ENCODE measurements around the gene LPA. TPM values are rescaled to one million over a fixed set of nuclear protein-coding genes. Genes with fewer than 3 reads are reported as not detected.
"Not testable (repeated sequence)": the region's sequence is repeated elsewhere in the genome, so short reads cannot be mapped to it uniquely, and the experiment has no call there.

Gene LPA
- total RNA-seq, 1 donor from 2014 or later = not detected

DNA sequence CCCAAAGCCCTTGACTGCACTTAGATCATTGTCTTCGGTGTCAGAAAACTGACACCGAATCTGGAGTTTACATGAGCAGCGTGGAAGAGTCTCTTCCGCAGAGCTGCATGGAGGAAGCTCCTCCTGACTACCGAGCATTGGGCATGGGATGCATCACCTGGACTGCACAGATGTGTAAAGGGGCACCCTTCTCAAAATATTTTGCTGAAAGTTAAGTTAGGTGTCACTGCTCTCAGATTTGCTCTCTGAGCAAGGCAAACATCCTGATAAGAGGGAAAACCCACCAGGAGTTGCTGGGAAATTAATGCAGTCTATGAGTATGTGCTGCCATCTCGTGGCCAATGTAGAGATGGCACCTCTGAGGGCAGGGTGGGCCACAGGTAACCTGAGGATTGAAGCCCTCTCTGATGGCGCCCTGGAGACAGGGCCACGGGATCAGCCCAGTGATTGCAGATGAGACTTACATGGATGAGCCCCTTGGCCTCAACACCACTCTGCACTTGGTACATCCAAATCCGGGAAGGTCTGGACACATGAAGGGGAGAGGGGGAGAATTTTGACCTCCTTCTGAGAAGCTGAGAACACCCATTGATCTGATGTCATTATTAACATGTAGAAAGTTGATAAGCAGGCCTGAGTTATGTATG, 129.9 kb downstream of the LPA start:
- TF ChIP-seq, protein P1, sequence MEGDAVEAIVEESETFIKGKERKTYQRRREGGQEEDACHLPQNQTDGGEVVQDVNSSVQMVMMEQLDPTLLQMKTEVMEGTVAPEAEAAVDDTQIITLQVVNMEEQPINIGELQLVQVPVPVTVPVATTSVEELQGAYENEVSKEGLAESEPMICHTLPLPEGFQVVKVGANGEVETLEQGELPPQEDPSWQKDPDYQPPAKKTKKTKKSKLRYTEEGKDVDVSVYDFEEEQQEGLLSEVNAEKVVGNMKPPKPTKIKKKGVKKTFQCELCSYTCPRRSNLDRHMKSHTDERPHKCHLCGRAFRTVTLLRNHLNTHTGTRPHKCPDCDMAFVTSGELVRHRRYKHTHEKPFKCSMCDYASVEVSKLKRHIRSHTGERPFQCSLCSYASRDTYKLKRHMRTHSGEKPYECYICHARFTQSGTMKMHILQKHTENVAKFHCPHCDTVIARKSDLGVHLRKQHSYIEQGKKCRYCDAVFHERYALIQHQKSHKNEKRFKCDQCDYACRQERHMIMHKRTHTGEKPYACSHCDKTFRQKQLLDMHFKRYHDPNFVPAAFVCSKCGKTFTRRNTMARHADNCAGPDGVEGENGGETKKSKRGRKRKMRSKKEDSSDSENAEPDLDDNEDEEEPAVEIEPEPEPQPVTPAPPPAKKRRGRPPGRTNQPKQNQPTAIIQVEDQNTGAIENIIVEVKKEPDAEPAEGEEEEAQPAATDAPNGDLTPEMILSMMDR (IDR thresholded peaks at IDR 0.05; ENCODE audit: unreplicated experiment) = peak; percentile 89
- no peak overlapping the region for H3K4me3 Mint-ChIP-seq (ENCODE audit: unreplicated experiment)

DNA sequence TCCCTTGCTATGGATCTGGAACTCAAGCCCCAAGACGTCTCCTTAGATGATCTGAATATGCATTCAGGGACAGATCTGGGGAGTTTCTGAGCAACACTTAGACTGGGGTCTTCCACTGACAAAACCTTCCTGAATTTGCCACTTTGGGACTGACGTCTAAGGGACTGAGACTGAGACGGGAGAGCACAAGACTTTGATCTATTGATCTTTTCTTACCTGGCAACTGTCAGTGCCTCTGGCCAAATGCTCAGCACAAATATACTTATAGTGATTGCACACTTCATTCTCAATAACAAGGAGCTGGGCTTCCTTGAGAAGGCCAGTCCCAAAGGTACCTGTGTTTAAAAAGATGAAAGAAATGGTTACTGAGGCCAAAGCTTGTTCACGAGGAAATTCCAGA, 131.8 kb downstream of the LPA start:
- H3K4me1 Mint-ChIP-seq (ENCODE audit: unreplicated experiment) = no peaks in the 10 kb centered on the region
- H3K36me3 Mint-ChIP-seq (ENCODE audit: low read depth, unreplicated experiment) = no peaks in the 10 kb centered on the region
- H3K27ac Mint-ChIP-seq (ENCODE audit: unreplicated experiment) = no peak overlapping the region
- peaks cover 1% of the 10 kb centered on the region for H3K27me3 Mint-ChIP-seq (ENCODE audit: unreplicated experiment)
- DNase-seq (ENCODE audit: low spot score) = no peak
- no peak overlapping the region for H3K4me3 Mint-ChIP-seq (ENCODE audit: unreplicated experiment)
- TF ChIP-seq, protein P1 (IDR thresholded peaks at IDR 0.05; ENCODE audit: unreplicated experiment) = no peak
- no peaks in the 10 kb centered on the region for H3K9me3 Mint-ChIP-seq (ENCODE audit: unreplicated experiment)

More for the DNA sequence above, 129.9 kb downstream of the LPA start:
- peaks cover 1% of the 10 kb centered on the region for H3K27me3 Mint-ChIP-seq (ENCODE audit: unreplicated experiment)
- no peak overlapping the region for H3K27ac Mint-ChIP-seq (ENCODE audit: unreplicated experiment)
- peak; percentile 76 for DNase-seq (ENCODE audit: low spot score)
- H3K36me3 Mint-ChIP-seq (ENCODE audit: low read depth, unreplicated experiment) = no peaks in the 10 kb centered on the region
- no peaks in the 10 kb centered on the region for H3K4me1 Mint-ChIP-seq (ENCODE audit: unreplicated experiment)
- no peaks in the 10 kb centered on the region for H3K9me3 Mint-ChIP-seq (ENCODE audit: unreplicated experiment)

DNA sequence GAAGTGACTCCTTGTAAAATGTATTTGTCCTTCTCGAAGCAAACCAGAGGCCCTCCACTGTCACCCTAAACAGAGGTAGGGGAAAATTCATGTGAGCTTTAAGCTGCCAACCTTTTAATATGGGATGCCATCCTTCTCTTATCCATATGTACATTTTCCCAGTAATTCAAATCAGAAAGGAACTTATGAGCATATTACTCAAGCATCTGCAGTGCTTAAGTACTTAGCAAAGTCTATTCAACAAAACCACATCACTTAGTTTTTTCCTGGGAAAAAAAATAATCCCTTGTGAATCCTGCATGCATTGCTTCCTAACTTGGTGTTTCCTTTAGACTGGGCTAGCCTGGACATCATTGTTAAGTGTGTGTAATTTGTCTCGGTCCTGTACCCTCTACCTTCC, 132.2 kb downstream of the LPA start:
- Mint-ChIP-seq H3K27me3 (ENCODE audit: unreplicated experiment) (peaks cover 1% of the 10 kb centered on the region), H3K4me3 (ENCODE audit: unreplicated experiment) (no peak overlapping the region), H3K27ac (ENCODE audit: unreplicated experiment) (no peak overlapping the region), H3K4me1 (ENCODE audit: unreplicated experiment) (no peaks in the 10 kb centered on the region), H3K36me3 (ENCODE audit: low read depth, unreplicated experiment) (no peaks in the 10 kb centered on the region), H3K9me3 (ENCODE audit: unreplicated experiment) (no peaks in the 10 kb centered on the region)
- DNase-seq (ENCODE audit: low spot score) = no peak
- TF ChIP-seq, protein P1 (IDR thresholded peaks at IDR 0.05; ENCODE audit: unreplicated experiment) = no peak

DNA sequence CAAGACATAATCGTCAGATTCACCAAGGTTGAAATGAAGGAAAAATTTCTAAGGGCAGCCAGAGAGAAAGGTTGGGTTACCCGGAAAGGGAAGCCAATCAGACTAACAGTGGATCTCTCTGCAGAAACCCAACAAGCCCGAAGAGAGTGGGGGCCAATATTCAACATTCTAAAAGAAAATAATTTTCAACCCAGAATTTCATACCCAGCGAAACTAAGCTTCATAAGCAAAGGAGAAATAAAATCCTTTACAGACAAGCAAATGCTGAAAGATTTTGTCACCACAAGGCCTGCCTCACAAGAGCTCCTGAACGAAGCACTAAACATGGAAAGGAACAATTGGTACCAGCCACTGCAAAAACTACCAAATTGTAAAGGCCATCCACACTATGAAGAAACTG, 134.6 kb downstream of the LPA start:
- H3K9me3 Mint-ChIP-seq (ENCODE audit: unreplicated experiment); H3K27ac Mint-ChIP-seq (ENCODE audit: unreplicated experiment); H3K27me3 Mint-ChIP-seq (ENCODE audit: unreplicated experiment); H3K4me1 Mint-ChIP-seq (ENCODE audit: unreplicated experiment); H3K4me3 Mint-ChIP-seq (ENCODE audit: unreplicated experiment); H3K36me3 Mint-ChIP-seq (ENCODE audit: low read depth, unreplicated experiment); DNase-seq (ENCODE audit: low spot score): not testable (repeated sequence)

DNA sequence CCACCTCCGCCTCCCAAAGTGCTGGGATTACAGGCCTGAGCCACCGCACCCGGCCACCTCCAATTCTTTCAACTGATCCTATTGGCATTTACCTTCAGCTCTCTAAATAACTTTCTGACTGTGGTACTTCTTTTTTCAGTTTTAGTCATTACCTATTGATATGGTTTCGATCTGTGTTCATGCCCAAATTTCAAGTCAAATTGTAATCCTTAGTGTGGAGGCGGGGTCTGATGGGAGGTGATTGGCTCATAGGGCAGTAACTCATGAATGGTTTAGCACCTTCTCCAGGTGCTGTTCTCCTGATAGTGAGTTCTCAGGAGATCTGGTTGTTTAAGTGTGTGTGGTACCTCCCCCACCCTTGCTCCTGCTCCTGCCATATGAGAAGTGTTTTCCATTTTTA, 140.9 kb downstream of the LPA start:
- no peak for DNase-seq (ENCODE audit: low spot score)
- no peak overlapping the region for H3K27ac Mint-ChIP-seq (ENCODE audit: unreplicated experiment)
- H3K4me1 Mint-ChIP-seq (ENCODE audit: unreplicated experiment) = no peaks in the 10 kb centered on the region
- H3K27me3 Mint-ChIP-seq (ENCODE audit: unreplicated experiment) = peaks cover 2% of the 10 kb centered on the region
- no peaks in the 10 kb centered on the region for H3K9me3 Mint-ChIP-seq (ENCODE audit: unreplicated experiment)
- H3K36me3 Mint-ChIP-seq (ENCODE audit: low read depth, unreplicated experiment) = no peaks in the 10 kb centered on the region
- TF ChIP-seq, protein P1 (IDR thresholded peaks at IDR 0.05; ENCODE audit: unreplicated experiment) = no peak
- H3K4me3 Mint-ChIP-seq (ENCODE audit: unreplicated experiment) = no peak overlapping the region
